ENCODE measurements around the gene TRIM7.
"Not testable (repeated sequence)": the region's sequence is repeated elsewhere in the genome, so short reads cannot be mapped to it uniquely, and the experiment has no call there.

The TRIM7 gene

DNA sequence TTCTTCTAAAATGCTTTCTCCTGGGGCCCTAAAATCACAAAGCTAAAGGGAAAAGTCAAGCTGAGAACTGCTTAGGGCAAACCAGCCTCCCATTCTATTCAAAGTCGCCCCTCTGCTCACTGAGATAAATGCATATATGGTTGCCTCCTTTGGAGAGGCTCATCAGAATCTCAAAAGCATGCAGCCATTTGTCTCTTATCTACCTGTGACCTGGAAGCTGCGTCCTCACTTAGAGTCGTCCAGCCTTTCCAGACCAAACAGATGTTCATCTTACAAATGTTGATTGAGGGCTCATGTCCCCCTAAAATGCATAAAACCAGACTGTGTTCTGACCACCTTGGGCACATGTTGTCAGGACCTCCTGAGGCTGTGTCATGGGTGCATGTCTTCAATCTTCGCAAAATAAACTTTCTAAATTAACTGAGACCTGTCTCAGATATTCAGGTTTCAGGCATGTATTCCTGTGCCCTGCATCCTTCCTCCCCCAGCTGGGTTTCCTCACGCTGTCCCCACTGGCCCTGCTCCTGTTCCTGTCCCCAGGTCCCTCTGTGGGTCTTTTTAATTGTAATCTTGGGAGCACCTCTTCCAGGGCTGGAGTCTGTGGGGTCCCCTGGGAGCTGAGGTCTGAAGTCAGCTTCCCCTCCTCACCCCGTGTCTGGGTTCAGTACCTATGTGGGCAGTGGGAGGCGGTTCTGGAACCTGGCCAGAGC is 57.9 kb downstream of the TRIM7 start, which contains the start of gene OR2V2:
Gene OR2V2 (plus strand): TSS at position 660 of the 710 bp plus-strand sequence. CDS start 7,357 bp downstream, outside the sequence.
- DNase-seq; intact Hi-C loops (cut with DNase I): not testable (repeated sequence)

DNA sequence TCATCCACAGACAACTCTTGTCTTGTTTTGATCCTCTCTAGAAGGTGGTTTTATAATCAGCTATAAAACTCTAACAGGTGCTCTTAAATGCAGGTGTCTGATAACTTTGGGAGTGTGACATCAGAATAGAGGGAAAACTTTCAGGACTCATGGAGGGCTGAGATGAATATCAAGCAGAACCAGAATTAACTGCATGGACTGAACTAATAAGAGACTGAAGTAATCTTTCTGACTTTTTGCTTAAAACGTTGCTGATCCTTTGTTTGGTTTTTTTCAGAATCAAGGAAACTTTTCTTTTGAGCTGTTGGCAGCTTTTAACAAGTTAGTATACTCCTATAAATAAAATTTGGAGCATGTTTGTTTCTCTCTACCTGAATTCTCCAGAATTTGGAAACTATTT is 59.9 kb downstream of the TRIM7 start:
- intact Hi-C loops (cut with DNase I), result no loop called here

More for the DNA sequence above, 59.9 kb downstream of the TRIM7 start:
- no peak for DNase-seq
